Esophagus muscularis mucosa (tissue), 4 donors: Measurements from ENCODE around the gene NECTIN4. TPM values are rescaled to one million over a fixed set of nuclear protein-coding genes. Genes with fewer than 3 reads are reported as not detected.

Experiments used
- DNase-seq: peaks from one replicate; pipeline ENCODE4 v3.0.0-alpha.2; 2017; ENCODE audit errors: extremely low spot score
- H3K27ac ChIP-seq, 4 donors: fragments of 200-600 bp; sonication (generic); replicated peaks in 1 of 4; 1 replicate in 3 of 4; 2 replicates in 1 of 4; pipeline ENCODE4 v1.5.1; 2016 to 2019; ENCODE audit warnings: mild to moderate bottlenecking in 1 of 4
- H3K27me3 ChIP-seq, 4 donors: fragments of 200-600 bp; sonication (generic); one replicate each; pipeline versions ENCODE4 v1.5.1 to v1.6.0; 2016 to 2019
- H3K36me3 ChIP-seq, 4 donors: fragments of 200-600 bp; sonication (generic); one replicate each; pipeline ENCODE4 v1.5.1; 2016 to 2019
- H3K4me1 ChIP-seq, 4 donors: fragments of 200-600 bp; sonication (generic); one replicate each; pipeline ENCODE4 v1.5.1; 2016 to 2019
- H3K4me3 ChIP-seq, 4 donors: fragments of 200-600 bp; sonication (generic); 1 replicate in 2 of 4; 2 replicates in 2 of 4; pipeline ENCODE4 v1.5.1; 2016 to 2019; ENCODE audit warnings: mild to moderate bottlenecking in 4 of 4, moderate library complexity in 1 of 4
- H3K9me3 ChIP-seq, 4 donors: fragments of 200-600 bp; sonication (generic); 1 replicate in 3 of 4; 2 replicates in 1 of 4; pipeline ENCODE4 v1.5.1; 2016 to 2019
- EP300 ChIP-seq: sonication (generic); formaldehyde crosslinking; IDR thresholded peaks from one replicate; pipeline ENCODE4 v1.6.1; 2017; ENCODE audit warnings: antibody characterized with exemption
- POLR2A ChIP-seq: fragments of 450-650 bp; IDR thresholded peaks from one replicate; pipeline ENCODE4 v1.6.1; 2017; ENCODE audit warnings: antibody characterized with exemption, moderate library complexity, mild to moderate bottlenecking, low read depth
- POLR2AphosphoS5 ChIP-seq, 2 donors: sonication (generic); formaldehyde crosslinking; IDR thresholded peaks; one replicate each; pipeline ENCODE4 v1.6.1; 2017; ENCODE audit warnings: antibody characterized with exemption in 2 of 2
- WGBS: methylation state at CpG from one replicate; pipeline ENCODE4 v1.1.5; 2018; 5-methylcytosine and 5-hydroxymethylcytosine counted together
- intact Hi-C: fragments of 100-400 bp; cut with DNase I; formaldehyde crosslinking; loops from one replicate; pipeline ENCODE4 v1.15.1; 2023
- total RNA-seq, 4 donors: library from RNA; depleted of rRNA; stranded (reverse); fragments of >200 nt; gene quantifications; one replicate each; pipeline versions ENCODE4 v1.1.0 to v1.2.1, GENCODE V29; 2016
- TF ChIP-seq, protein P1 (sequence below), 3 experiments: fragments of 200-600 bp in 2 of 3; fragments of 450-650 bp in 1 of 3; sonication (generic) in 2 of 3; IDR thresholded peaks; one replicate each; pipeline ENCODE4 v1.5.1; 2017 to 2019; ENCODE audit warnings: antibody characterized with exemption in 3 of 3, mild to moderate bottlenecking in 2 of 3, moderate library complexity in 1 of 3

NECTIN4 gene
- total RNA-seq, 4 donors from 2014 or later: not detected

DNA sequence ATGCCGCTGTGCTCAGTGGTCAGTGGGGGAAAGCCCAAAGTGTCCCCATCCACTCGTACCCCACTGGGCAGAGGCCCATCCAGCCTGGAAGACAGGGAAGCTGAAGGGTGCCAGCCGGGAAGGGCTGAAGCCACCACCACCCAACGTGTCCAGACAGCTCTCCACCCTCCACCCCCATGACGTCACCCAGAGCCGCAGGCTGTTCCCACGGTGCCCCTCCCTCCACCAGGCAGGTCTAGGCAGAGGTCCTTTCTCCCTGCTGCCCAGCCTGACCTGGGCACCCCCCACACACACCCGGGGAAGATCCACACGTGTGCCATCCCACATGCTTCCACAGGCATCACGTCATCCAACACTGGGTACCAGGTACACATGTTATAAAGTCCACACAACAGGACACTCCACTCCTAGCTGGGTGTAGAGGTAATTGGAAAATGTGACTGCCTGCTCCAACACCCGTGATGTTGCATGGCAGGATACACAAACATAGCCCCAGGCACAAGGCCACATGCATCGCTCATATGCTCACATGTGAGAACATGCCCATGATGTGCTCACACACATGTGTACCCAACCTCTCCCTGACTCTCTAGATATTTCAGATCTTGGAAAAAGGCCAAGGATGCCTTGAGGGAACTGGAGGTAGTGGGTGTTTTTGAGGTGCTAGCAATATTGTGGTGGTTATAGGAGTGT is 14.5 kb downstream of the NECTIN4 start:
- no peak for TF ChIP-seq POLR2AphosphoS5 (IDR thresholded peaks at IDR 0.05)
- TF ChIP-seq, protein P1, sequence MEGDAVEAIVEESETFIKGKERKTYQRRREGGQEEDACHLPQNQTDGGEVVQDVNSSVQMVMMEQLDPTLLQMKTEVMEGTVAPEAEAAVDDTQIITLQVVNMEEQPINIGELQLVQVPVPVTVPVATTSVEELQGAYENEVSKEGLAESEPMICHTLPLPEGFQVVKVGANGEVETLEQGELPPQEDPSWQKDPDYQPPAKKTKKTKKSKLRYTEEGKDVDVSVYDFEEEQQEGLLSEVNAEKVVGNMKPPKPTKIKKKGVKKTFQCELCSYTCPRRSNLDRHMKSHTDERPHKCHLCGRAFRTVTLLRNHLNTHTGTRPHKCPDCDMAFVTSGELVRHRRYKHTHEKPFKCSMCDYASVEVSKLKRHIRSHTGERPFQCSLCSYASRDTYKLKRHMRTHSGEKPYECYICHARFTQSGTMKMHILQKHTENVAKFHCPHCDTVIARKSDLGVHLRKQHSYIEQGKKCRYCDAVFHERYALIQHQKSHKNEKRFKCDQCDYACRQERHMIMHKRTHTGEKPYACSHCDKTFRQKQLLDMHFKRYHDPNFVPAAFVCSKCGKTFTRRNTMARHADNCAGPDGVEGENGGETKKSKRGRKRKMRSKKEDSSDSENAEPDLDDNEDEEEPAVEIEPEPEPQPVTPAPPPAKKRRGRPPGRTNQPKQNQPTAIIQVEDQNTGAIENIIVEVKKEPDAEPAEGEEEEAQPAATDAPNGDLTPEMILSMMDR (IDR thresholded peaks at IDR 0.05): no peak
- TF ChIP-seq POLR2A: no peak
- no peak for TF ChIP-seq EP300
- intact Hi-C loops: no loop called here
- H3K27me3 ChIP-seq: peaks cover 0 to 14% (median 0%) of the 10 kb centered on the region in 4 donors
- H3K4me1 ChIP-seq: no peaks in the 10 kb centered on the region
- H3K36me3 ChIP-seq: no peaks in the 10 kb centered on the region
- no peak for DNase-seq
- H3K4me3 ChIP-seq: no peak overlapping the region
- H3K27ac ChIP-seq: no peak overlapping the region
- 94% methylated on average over 10 of the region's 12 CpGs for WGBS
- no peaks in the 10 kb centered on the region for H3K9me3 ChIP-seq

DNA sequence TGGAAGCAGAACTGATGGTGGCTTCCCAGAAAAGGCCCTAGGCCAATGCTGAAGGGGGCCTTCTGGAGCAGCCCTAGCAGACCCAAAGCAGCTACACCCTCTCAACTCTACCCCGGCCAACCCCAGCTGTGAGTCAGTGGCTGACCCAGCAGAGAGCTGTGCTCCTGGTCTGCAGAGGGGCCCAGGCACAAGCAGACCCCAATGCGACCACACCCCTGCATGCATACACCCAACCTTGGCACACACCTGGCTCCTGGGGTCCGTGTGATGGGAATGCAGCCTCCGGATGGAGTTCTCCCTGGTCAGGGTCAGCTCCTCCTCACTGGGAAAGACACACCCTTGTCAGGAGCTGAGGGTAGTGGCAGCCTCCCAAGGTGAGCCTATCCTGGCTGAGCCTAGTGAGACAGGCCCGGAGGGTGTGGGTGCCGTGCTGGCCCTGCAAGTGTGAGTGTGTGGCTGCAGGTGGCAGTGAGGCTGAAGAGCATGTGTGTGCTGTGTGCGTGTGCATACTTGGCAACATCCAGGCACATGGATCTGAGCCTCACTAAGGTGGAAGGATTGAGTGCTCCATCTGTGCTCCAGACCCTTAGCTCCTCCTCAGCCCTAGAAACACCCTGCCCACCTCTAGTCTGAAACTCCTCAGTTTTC is 15.8 kb downstream of the NECTIN4 start:
- Histone ChIP-seq H3K27me3 (peaks cover 0 to 8% (median 0%) of the 10 kb centered on the region in 4 donors), H3K9me3 (no peaks in the 10 kb centered on the region), H3K36me3 (no peaks in the 10 kb centered on the region), H3K4me1 (no peaks in the 10 kb centered on the region), H3K4me3 (no peak overlapping the region), H3K27ac (no peak overlapping the region)
- no peak for TF ChIP-seq POLR2AphosphoS5 (IDR thresholded peaks at IDR 0.05)
- TF ChIP-seq EP300: no peak
- TF ChIP-seq, protein P1 (IDR thresholded peaks at IDR 0.05): no peak
- no peak for TF ChIP-seq POLR2A
- no peak for DNase-seq
- intact Hi-C loops: no loop called here
- 81% methylated on average over 6 of the region's 7 CpGs for WGBS

DNA sequence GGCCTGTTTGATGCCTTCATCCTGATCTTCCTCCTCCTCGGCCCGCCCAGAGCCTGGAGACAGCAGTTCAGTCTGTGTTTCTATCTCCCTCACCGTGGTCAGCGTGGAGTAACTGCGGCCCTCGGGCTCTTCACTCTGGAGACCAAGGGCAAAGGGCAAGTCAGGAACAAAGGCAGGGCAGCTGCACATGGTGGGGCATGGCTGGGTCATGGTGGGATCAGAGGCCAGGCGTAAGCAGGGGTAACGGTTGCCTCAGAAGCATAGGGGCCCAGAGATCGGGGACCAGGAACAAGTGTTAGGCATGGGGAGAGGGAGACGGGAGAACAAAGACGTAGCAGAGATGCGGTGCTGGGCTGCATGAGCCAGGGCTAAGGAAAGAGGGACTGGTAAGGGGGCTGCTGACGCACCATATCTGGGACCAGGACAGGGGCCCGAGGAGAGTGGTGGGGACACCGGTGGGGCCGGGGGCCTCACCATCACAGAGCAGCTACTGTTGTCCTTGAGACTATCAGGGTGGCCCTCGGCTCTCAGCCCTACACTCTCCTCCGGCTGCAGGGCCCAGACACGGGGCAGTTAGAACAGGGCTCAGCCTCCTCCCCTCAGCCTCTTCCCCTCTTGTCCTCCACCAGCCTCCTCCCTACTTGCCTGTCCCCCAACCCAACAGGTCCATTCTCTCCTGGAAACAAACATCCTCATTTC is 16.5 kb downstream of the NECTIN4 start:
- no peak for DNase-seq
- Histone ChIP-seq H3K36me3 (no peaks in the 10 kb centered on the region), H3K4me3 (no peak overlapping the region), H3K27ac (no peak overlapping the region), H3K9me3 (no peaks in the 10 kb centered on the region), H3K27me3 (peaks cover 0 to 5% (median 0%) of the 10 kb centered on the region in 4 donors), H3K4me1 (no peaks in the 10 kb centered on the region)
- TF ChIP-seq POLR2A (no peak), POLR2AphosphoS5 (IDR thresholded peaks at IDR 0.05) (no peak)
- WGBS: 83% methylated on average over 19 of the region's 19 CpGs
- intact Hi-C loops: no loop called here

GRCh38 chr1:161071886-161072371 is 17.4 kb downstream of the NECTIN4 start:
- 72% methylated on average over 9 of the region's 9 CpGs for WGBS
- no peak for TF ChIP-seq EP300
- TF ChIP-seq, protein P1 (IDR thresholded peaks at IDR 0.05): peak; percentile 25 to 46 (median 27)
- TF ChIP-seq POLR2A: no peak
- TF ChIP-seq POLR2AphosphoS5 (IDR thresholded peaks at IDR 0.05): no peak

DNA sequence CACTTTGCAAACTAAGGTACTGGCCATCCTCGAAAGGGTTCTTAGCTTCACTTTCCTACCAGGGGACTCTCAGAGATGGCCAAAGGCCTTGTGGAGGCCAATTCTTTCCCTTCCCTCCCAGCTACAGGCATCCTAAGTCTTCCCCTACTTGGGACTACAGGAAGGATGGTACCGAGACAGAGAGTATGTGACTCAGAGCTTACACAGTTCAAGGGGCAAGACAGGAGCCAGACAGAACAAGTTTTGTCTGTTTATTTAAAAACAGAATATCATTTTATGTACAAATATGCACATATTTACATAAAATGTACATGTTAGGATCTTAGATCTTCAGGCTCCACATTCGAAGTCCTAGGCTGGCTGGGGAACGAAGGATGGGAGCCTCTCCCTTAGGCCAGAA is 18.6 kb downstream of the NECTIN4 start:
- Histone ChIP-seq H3K36me3 (no peaks in the 10 kb centered on the region), H3K27ac (no peak overlapping the region), H3K27me3 (peaks cover 0 to 11% (median 0%) of the 10 kb centered on the region in 4 donors), H3K9me3 (no peaks in the 10 kb centered on the region), H3K4me1 (no peaks in the 10 kb centered on the region), H3K4me3 (no peak overlapping the region)
- intact Hi-C loops: no loop called here
- no peak for DNase-seq
- TF ChIP-seq POLR2A (no peak), POLR2AphosphoS5 (IDR thresholded peaks at IDR 0.05) (no peak), EP300 (no peak)
- TF ChIP-seq, protein P1 (IDR thresholded peaks at IDR 0.05): no peak
- 94% methylated on average over 4 of the region's 4 CpGs for WGBS

More at GRCh38 chr1:161071886-161072371, 17.4 kb downstream of the NECTIN4 start:
- H3K27ac ChIP-seq: no peak overlapping the region
- peaks cover 0 to 5% (median 0%) of the 10 kb centered on the region in 4 donors for H3K27me3 ChIP-seq
- H3K4me3 ChIP-seq: no peak overlapping the region
- no peaks in the 10 kb centered on the region for H3K4me1 ChIP-seq
- H3K36me3 ChIP-seq: no peaks in the 10 kb centered on the region
- no peaks in the 10 kb centered on the region for H3K9me3 ChIP-seq
- DNase-seq: no peak
- intact Hi-C loops: no loop called here
